ENCODE measurements around the gene NRG2. TPM values are rescaled to one million over a fixed set of nuclear protein-coding genes. Genes with fewer than 3 reads are reported as not detected.

NRG2 gene
- total and polyA plus RNA-seq, 2 of the 4 experiments (the other 2 are of a cell fraction): 0.18 TPM; not detected in 1

- Histone ChIP-seq H2AK5ac (ENCODE audit: low read depth, low read length) (no peak overlapping the region), H2BK5ac (ENCODE audit: low read depth, low read length, poor library complexity, severe bottlenecking) (no peak overlapping the region), H3K18ac (ENCODE audit: low read depth, low read length) (no peak overlapping the region), H3K79me1 (ENCODE audit: low read depth in 1 of 2, low read length in 2 of 2) (no peaks in the 10 kb centered on the region), H3K4me2 (ENCODE audit: low read depth, low read length) (no peak overlapping the region), H3K27ac (ENCODE audit: insufficient read depth, low read length) (no peak overlapping the region), H4K5ac (ENCODE audit: low read depth, low read length) (no peak overlapping the region), H3K27me3 (ENCODE audit: control insufficient read depth, insufficient read depth, low read length) (peaks cover 85% of the 10 kb centered on the region), H3K23ac (ENCODE audit: low read depth, low read length) (no peak overlapping the region), H3K36me3 (ENCODE audit: control insufficient read depth, insufficient read depth, low read length) (no peaks in the 10 kb centered on the region), H3K9me1 (ENCODE audit: insufficient read depth, low read length) (no peaks in the 10 kb centered on the region), H2BK120ac (ENCODE audit: low read depth, low read length) (no peak overlapping the region), H3K4me1 (ENCODE audit: control insufficient read depth, insufficient read depth, low read length) (no peaks in the 10 kb centered on the region; the same call in 1 of the 2 replicates), H3K9me3 (ENCODE audit: control insufficient read depth, insufficient read depth, low read length) (no peaks in the 10 kb centered on the region), H4K91ac (ENCODE audit: insufficient read depth, low read depth, low read length) (no peak overlapping the region), H4K8ac (ENCODE audit: low read depth in 2 of 2, low read length in 2 of 2) (no peak overlapping the region), H2AFZ (replicated peaks; ENCODE audit: low read length, poor library complexity) (no peak overlapping the region), H3K4me3 (ENCODE audit: insufficient read depth, low read depth, low read length) (no peak overlapping the region), H3K14ac (replicated peaks; ENCODE audit: low read depth, low read length) (no peak overlapping the region), H3K9ac (ENCODE audit: low read depth, low read length) (no peak overlapping the region), H3K4ac (ENCODE audit: low read depth, low read length) (no peak overlapping the region), H2BK20ac (ENCODE audit: low read depth, low read length) (no peak overlapping the region), H2AK9ac (replicated peaks; ENCODE audit: low read depth, low read length, poor library complexity) (no peak overlapping the region), H4K20me1 (ENCODE audit: insufficient read depth, low read length) (no peaks in the 10 kb centered on the region), H2BK15ac (ENCODE audit: low read depth, low read length) (no peak overlapping the region), H3K56ac (ENCODE audit: extremely low read depth, insufficient read depth, low read length) (no peak overlapping the region)
- DNase-seq (no peak), ATAC-seq (ENCODE audit: low read depth) (no peak)
- CTCF ChIA-PET: no interaction called here
- BruUV-seq (replicated peaks): no TSS peak
- dilution Hi-C loops (cut with HindIII; ENCODE audit: low sequenced_read_pairs, unreplicated experiment) (no loop called here), in situ Hi-C loops (cut with MboI; ENCODE audit: low sequenced_read_pairs) (no loop called here), intact Hi-C loops (cut with micrococcal nuclease) (no loop called here)
- WGBS, 2 experiments (ENCODE audit: extremely low coverage in 2 of 2, insufficient read length in 1 of 2): 2% methylated on average over 9 of the region's 17 CpGs; no CpG with 5 or more reads in 1 of the 2 experiments
- POLR2A ChIA-PET (ENCODE audit: unreplicated experiment): no interaction called here
- TF ChIP-seq MAFK (IDR thresholded peaks at IDR 0.05; ENCODE audit: low read depth, low read length) (no peak), POLR2A (IDR thresholded peaks at IDR 0.05; ENCODE audit: low read depth, low read length) (no peak), RAD21 (IDR thresholded peaks at IDR 0.05; ENCODE audit: low read length) (no peak), CHD1 (IDR thresholded peaks at IDR 0.05; ENCODE audit: low read depth, low read length) (no peak), RCOR1 (IDR thresholded peaks at IDR 0.05; ENCODE audit: insufficient replicate concordance, low read length) (no peak), BHLHE40 (IDR thresholded peaks at IDR 0.05; ENCODE audit: low read depth, low read length) (no peak), ELK1 (IDR thresholded peaks at IDR 0.05; ENCODE audit: borderline replicate concordance, low read depth, low read length) (no peak), FOS (IDR thresholded peaks at IDR 0.05; ENCODE audit: low read depth, low read length) (no peak)
Observed at GRCh38 chr5:139904566-139904815, 138.6 kb downstream of the NRG2 start.

Measured in IMR-90 (cell line).